ENCODE data around the gene GPR39.

Gene GPR39

DNA sequence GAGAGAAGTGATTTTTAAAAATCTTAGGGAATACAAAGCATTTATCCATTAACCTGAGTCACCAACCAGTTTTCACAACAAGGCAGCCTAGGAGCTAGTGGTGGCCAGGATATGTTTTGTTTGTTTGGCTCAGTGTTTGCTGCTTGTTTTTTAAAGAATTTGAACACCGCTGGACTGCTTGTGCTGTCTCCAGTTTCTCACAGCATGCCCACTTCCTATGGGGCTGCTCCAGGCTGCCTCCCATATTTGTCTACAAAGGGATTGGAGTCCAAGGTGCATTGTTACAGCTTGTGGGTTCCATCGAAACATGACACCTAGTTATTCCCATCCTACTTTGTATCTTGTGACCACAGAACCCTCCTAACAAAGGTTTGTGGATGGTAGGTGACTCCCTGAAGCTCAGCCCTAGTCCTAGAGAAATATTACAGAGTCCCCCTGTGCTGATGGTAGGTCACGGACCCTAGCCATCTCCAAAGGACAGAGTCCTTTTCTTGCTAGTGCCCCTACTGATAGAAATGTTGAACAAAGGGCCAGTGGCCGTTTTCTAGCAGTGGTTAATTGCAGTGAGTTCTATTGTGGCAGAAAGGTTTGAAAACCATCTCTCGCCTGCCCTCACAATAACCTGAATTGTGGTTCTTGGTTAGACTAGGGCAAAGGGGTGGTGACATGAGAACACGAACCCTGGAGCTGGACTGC, 23.2 kb downstream of the GPR39 start:
- no peak for DNase-seq
- no peaks in the 10 kb centered on the region for H3K27me3 Mint-ChIP-seq
- H3K4me3 Mint-ChIP-seq: no peak overlapping the region
- H3K36me3 Mint-ChIP-seq (ENCODE audit: insufficient read depth): no peaks in the 10 kb centered on the region
- H3K9me3 Mint-ChIP-seq: peaks cover 5 to 12% of the 10 kb centered on the region in 2 donors
- no peaks in the 10 kb centered on the region for H3K4me1 Mint-ChIP-seq (ENCODE audit: low read depth in 2 of 2)
- no peak overlapping the region for H3K27ac Mint-ChIP-seq
- no peak for ATAC-seq (replicated peaks)

- Mint-ChIP-seq H3K27ac (no peak overlapping the region), H3K4me3 (no peak overlapping the region), H3K4me1 (ENCODE audit: low read depth in 2 of 2) (no peaks in the 10 kb centered on the region), H3K9me3 (peaks cover 5 to 12% of the 10 kb centered on the region in 2 donors), H3K27me3 (no peaks in the 10 kb centered on the region), H3K36me3 (ENCODE audit: insufficient read depth) (no peaks in the 10 kb centered on the region)
- ATAC-seq (replicated peaks): no peak
- no peak for DNase-seq
Observed at GRCh38 chr2:132441051-132441450, 24.4 kb downstream of the GPR39 start.

GRCh38 chr2:132442278-132442677, 25.7 kb downstream of the GPR39 start:
- Mint-ChIP-seq H3K4me1 (ENCODE audit: low read depth in 2 of 2) (no peaks in the 10 kb centered on the region), H3K36me3 (ENCODE audit: insufficient read depth) (no peaks in the 10 kb centered on the region), H3K4me3 (no peak overlapping the region), H3K9me3 (peaks cover 7 to 8% of the 10 kb centered on the region in 2 donors), H3K27me3 (no peaks in the 10 kb centered on the region), H3K27ac (no peak overlapping the region)
- DNase-seq (no peak), ATAC-seq (replicated peaks) (no peak)

DNA sequence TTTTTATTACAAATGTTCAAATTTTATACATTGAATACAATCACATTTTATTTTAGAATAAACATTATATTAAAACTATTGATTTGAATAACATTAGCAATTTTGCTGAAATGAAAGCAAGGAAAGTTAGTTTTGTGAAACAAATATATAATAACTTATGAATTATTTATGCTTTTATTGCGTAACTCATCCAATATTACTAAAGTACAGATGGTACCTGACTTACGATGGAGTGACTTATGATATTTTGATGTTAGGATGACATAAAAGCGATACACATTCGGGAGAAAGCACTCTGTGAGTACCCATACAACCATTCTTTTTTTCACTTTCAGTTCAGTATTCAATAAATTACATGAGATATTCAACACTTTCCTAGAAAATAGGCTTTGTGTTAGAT, 26.5 kb downstream of the GPR39 start:
- no peak for DNase-seq
- Mint-ChIP-seq H3K9me3 (peaks cover 0 to 7% of the 10 kb centered on the region in 2 donors), H3K36me3 (ENCODE audit: insufficient read depth) (no peaks in the 10 kb centered on the region), H3K27me3 (no peaks in the 10 kb centered on the region), H3K4me3 (no peak overlapping the region), H3K4me1 (ENCODE audit: low read depth in 2 of 2) (no peaks in the 10 kb centered on the region), H3K27ac (no peak overlapping the region)
- no peak for ATAC-seq (replicated peaks)

DNA sequence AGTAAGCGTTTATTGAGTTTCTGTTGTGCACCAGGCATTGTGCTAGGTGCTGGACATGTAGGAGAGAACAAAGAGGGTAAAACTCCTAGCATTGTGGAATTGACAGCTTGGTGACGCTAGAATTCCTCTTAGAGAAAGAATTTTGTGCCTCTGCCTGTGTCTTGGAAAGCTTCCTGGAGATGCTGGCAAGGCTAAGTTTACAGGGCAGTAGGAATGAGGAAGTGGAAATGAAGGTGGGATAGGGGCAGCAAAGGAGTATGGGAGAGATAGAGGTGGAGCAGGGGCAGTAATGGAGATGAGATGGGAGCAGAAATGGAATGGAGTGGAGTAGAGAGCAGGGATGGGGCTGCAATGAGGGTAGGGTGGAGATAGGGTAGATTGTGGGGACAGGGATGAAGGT, 29.8 kb downstream of the GPR39 start:
- H3K9me3 Mint-ChIP-seq: peaks cover 0 to 5% of the 10 kb centered on the region in 2 donors

GRCh38 chr2:132448331-132448730, 31.7 kb downstream of the GPR39 start:
- Mint-ChIP-seq H3K4me1 (ENCODE audit: low read depth in 2 of 2) (peaks cover 0 to 1% of the 10 kb centered on the region in 2 donors), H3K27ac (no peak overlapping the region), H3K36me3 (ENCODE audit: insufficient read depth) (no peaks in the 10 kb centered on the region), H3K27me3 (no peaks in the 10 kb centered on the region), H3K4me3 (no peak overlapping the region), H3K9me3 (peaks cover 0 to 7% of the 10 kb centered on the region in 2 donors)
- ATAC-seq (replicated peaks) (no peak), DNase-seq (no peak)

More for the DNA sequence above, 29.8 kb downstream of the GPR39 start:
- DNase-seq (no peak), ATAC-seq (replicated peaks) (no peak)
- peaks cover 0 to 1% of the 10 kb centered on the region in 2 donors for H3K4me1 Mint-ChIP-seq (ENCODE audit: low read depth in 2 of 2)
- no peak overlapping the region for H3K27ac Mint-ChIP-seq
- no peaks in the 10 kb centered on the region for H3K27me3 Mint-ChIP-seq
- H3K36me3 Mint-ChIP-seq (ENCODE audit: insufficient read depth): no peaks in the 10 kb centered on the region
- no peak overlapping the region for H3K4me3 Mint-ChIP-seq

DNA sequence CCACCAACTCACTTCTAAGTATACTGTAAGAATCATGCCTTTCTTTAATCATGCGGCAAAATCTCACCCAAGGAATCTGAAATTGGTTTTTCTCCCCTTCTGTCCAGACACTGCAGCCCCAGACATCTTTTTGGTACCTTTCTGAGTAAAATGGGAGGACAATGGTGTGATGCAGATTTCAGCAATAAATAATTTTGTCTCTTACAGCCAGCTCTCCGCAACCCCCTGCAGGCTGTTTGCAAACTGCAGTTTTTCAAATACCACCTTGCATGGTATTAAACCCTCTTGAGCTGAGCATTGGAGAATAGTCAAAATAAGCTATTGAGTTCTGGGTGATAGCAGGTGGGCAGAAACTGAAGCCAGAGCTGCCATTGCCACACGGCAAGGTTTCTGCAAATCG, 32.2 kb downstream of the GPR39 start:
- ATAC-seq (replicated peaks) (no peak), DNase-seq (no peak)
- Mint-ChIP-seq H3K27me3 (no peaks in the 10 kb centered on the region), H3K4me1 (ENCODE audit: low read depth in 2 of 2) (peaks cover 0 to 1% of the 10 kb centered on the region in 2 donors), H3K4me3 (no peak overlapping the region), H3K27ac (no peak overlapping the region), H3K9me3 (peaks cover 0 to 7% of the 10 kb centered on the region in 2 donors), H3K36me3 (ENCODE audit: insufficient read depth) (no peaks in the 10 kb centered on the region)

GRCh38 chr2:132449868-132450267, 33.3 kb downstream of the GPR39 start:
- Mint-ChIP-seq H3K36me3 (ENCODE audit: insufficient read depth) (no peaks in the 10 kb centered on the region), H3K4me3 (no peak overlapping the region), H3K27me3 (no peaks in the 10 kb centered on the region), H3K9me3 (peaks cover 0 to 7% of the 10 kb centered on the region in 2 donors), H3K4me1 (ENCODE audit: low read depth in 2 of 2) (peaks cover 0 to 1% of the 10 kb centered on the region in 2 donors), H3K27ac (no peak overlapping the region)
- DNase-seq: no peak
- ATAC-seq (replicated peaks): no peak

DNA sequence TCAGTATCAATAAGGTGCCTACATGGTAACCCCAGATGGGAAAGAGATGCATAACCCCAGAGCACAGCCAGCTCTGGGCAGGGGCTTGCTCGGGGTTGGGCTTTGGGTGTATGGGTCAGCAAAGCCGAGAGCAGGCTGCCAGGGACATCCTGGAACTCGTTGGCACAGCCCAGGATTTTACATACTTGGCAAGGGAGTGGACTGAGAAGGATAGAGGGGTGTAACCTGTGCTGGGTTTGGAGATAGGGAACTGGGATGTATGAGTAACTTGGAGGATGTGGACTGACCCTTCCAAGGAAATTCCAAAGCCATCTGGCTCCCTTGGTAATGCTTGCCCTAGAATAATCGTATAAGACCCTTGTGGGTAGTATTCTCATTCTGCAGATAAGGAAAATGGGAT, 44.2 kb downstream of the GPR39 start:
- ATAC-seq (replicated peaks) (no peak), DNase-seq (no peak)
- no peaks in the 10 kb centered on the region for H3K36me3 Mint-ChIP-seq (ENCODE audit: insufficient read depth)
- no peak overlapping the region for H3K4me3 Mint-ChIP-seq
- H3K9me3 Mint-ChIP-seq: peaks cover 16 to 28% of the 10 kb centered on the region in 2 donors
- no peaks in the 10 kb centered on the region for H3K27me3 Mint-ChIP-seq
- H3K4me1 Mint-ChIP-seq (ENCODE audit: low read depth in 2 of 2): no peaks in the 10 kb centered on the region
- H3K27ac Mint-ChIP-seq: no peak overlapping the region

DNA sequence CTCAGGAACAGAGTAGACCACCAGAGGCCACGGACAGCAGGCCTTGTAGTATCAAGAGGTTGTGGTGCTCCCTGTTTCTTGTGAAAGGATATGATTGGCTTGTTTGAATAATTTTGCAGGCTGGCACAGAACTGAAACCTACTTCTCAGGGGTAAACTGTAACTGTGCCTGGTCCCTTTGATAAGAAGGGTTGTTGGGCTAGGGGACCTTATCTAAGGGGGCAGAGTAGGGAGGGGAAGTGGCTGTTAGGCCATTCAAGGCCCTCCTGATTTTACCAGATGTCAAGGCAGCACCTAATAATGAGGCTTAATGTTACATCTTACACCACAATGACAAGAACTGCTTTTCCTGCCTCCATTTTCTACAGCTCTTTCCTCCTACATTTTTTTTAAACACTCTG, 45.6 kb downstream of the GPR39 start:
- Mint-ChIP-seq H3K27ac (no peak overlapping the region), H3K27me3 (no peaks in the 10 kb centered on the region), H3K9me3 (peaks cover 9 to 22% of the 10 kb centered on the region in 2 donors), H3K4me3 (no peak overlapping the region), H3K36me3 (ENCODE audit: insufficient read depth) (no peaks in the 10 kb centered on the region), H3K4me1 (ENCODE audit: low read depth in 2 of 2) (no peaks in the 10 kb centered on the region)
- ATAC-seq (replicated peaks) (no peak), DNase-seq (no peak)

- DNase-seq: no peak
- no peak for ATAC-seq (replicated peaks)
- Mint-ChIP-seq H3K27me3 (no peaks in the 10 kb centered on the region), H3K27ac (no peak overlapping the region), H3K36me3 (ENCODE audit: insufficient read depth) (no peaks in the 10 kb centered on the region), H3K9me3 (peaks cover 9 to 18% of the 10 kb centered on the region in 2 donors), H3K4me1 (ENCODE audit: low read depth in 2 of 2) (no peaks in the 10 kb centered on the region), H3K4me3 (no peak overlapping the region)
Observed at GRCh38 chr2:132463719-132464118, 47.1 kb downstream of the GPR39 start.

- Mint-ChIP-seq H3K27me3 (no peaks in the 10 kb centered on the region), H3K9me3 (peaks cover under 1 to 4% of the 10 kb centered on the region in 2 donors), H3K4me3 (no peak overlapping the region), H3K4me1 (ENCODE audit: low read depth in 2 of 2) (no peaks in the 10 kb centered on the region), H3K27ac (no peak overlapping the region), H3K36me3 (ENCODE audit: insufficient read depth) (no peaks in the 10 kb centered on the region)
- ATAC-seq (replicated peaks): no peak
- no peak for DNase-seq
Observed at GRCh38 chr2:132465917-132466316, 49.3 kb downstream of the GPR39 start.

DNA sequence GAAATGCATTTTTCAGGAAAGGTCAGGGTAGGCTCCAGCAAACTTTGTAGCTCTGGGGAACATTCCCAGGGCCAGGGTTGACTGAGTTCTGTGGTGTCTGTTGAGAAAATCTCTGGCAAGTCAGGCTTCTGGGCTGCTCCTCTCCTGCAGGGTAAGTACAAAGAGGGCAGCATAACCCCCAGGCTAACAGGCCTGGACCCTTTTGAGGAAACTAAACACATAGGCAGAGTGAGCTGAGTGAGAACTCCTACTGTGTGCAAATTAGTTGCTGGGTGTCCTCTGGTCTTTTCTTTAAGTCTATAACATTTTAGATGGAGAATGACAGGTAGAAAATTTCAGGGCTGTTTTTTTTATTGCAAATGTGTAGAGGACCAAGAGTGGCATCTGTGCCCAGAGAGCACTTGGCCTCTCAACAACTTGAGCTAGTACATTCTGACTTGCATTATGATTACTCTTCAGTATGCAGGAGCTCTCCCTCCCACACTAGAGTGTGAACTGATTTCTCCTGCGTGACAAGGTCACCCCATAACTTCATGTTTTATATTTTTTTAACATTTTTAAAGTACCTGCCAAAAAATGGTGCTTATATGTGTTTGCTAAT, 49.9 kb downstream of the GPR39 start:
- ATAC-seq (replicated peaks) (no peak), DNase-seq (no peak)
- Mint-ChIP-seq H3K27me3 (no peaks in the 10 kb centered on the region), H3K27ac (no peak overlapping the region), H3K4me1 (ENCODE audit: low read depth in 2 of 2) (no peaks in the 10 kb centered on the region), H3K36me3 (ENCODE audit: insufficient read depth) (no peaks in the 10 kb centered on the region), H3K4me3 (no peak overlapping the region), H3K9me3 (peaks cover 0 to 6% of the 10 kb centered on the region in 2 donors)
